C4-2B (cell line): Measurements from ENCODE around the gene RPS6KA1.

ENCODE experiments used
- ZFX ChIP-seq: fragments of 450-650 bp; IDR thresholded peaks from 2 replicates; pipeline ENCODE4 v1.6.1; 2017
- TF ChIP-seq, protein P1 (sequence below): fragments of 450-650 bp; conservative IDR thresholded peaks from 2 replicates; pipeline ENCODE4 v1.5.1; 2017; ENCODE audit warnings: mild to moderate bottlenecking

DNA sequence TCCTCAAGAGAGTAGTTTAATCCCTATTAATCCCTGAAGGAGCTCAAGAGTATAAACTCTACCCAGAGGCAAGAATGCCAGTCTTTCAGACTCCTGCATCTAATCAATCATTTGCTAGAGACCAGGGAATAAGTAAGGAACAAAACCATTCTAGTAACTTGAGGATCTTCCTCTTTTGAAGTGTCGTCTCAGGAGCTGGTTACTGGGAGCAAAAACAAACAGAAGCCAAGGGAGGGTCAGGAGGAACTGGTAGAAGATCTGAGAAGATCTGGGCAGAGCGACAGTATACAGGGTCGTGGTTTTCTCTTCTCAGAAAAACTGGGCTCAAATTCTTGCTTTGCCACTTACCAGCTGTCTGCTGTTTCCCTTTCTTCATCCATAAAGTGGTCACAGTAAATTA lies 69.3 kb downstream of the RPS6KA1 start:
- TF ChIP-seq, protein P1, sequence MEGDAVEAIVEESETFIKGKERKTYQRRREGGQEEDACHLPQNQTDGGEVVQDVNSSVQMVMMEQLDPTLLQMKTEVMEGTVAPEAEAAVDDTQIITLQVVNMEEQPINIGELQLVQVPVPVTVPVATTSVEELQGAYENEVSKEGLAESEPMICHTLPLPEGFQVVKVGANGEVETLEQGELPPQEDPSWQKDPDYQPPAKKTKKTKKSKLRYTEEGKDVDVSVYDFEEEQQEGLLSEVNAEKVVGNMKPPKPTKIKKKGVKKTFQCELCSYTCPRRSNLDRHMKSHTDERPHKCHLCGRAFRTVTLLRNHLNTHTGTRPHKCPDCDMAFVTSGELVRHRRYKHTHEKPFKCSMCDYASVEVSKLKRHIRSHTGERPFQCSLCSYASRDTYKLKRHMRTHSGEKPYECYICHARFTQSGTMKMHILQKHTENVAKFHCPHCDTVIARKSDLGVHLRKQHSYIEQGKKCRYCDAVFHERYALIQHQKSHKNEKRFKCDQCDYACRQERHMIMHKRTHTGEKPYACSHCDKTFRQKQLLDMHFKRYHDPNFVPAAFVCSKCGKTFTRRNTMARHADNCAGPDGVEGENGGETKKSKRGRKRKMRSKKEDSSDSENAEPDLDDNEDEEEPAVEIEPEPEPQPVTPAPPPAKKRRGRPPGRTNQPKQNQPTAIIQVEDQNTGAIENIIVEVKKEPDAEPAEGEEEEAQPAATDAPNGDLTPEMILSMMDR, result no peak
- no peak for TF ChIP-seq ZFX
